K562 (cell line): Measurements from ENCODE around the gene SF3B4. TPM values are rescaled to one million over a fixed set of nuclear protein-coding genes. Genes with fewer than 3 reads are reported as not detected.

Source experiments
- CBFA2T2 ChIP-seq: fragments of 450-650 bp; conservative IDR thresholded peaks from 2 replicates; pipeline ENCODE4 v1.6.1; 2017; ENCODE audit warnings: mild to moderate bottlenecking
- CTBP1 ChIP-seq: fragments of 450-650 bp; IDR thresholded peaks from 2 replicates; pipeline ENCODE4 v1.6.1; 2016; ENCODE audit warnings: borderline replicate concordance
- DIDO1 ChIP-seq: fragments of 450-650 bp; IDR thresholded peaks from 2 replicates; pipeline ENCODE4 v1.6.1; 2016; ENCODE audit warnings: low read depth, missing biosample characterization, missing genetic modification characterization
- E2F8 ChIP-seq: fragments of 450-650 bp; IDR thresholded peaks from 2 replicates; pipeline ENCODE4 v1.7.1; 2018; ENCODE audit warnings: mild to moderate bottlenecking, low read depth; ENCODE audit not compliant: partially characterized antibody
- HBP1 ChIP-seq: fragments of 450-650 bp; formaldehyde crosslinking; IDR thresholded peaks from 2 replicates; pipeline ENCODE4 v1.4.0; 2022; ENCODE audit warnings: missing genetic modification characterization
- HINFP ChIP-seq: fragments of 450-650 bp; conservative IDR thresholded peaks from 2 replicates; pipeline ENCODE4 v1.6.1; 2016; ENCODE audit warnings: missing genetic modification characterization, low read depth, mild to moderate bottlenecking, control low read depth, missing compliant biosample characterization
- HNRNPLL ChIP-seq: fragments of 200-400 bp; formaldehyde crosslinking; IDR thresholded peaks from 2 replicates; pipeline ENCODE4 v1.6.1; 2017; ENCODE audit warnings: low read length, low read depth, mild to moderate bottlenecking; ENCODE audit not compliant: poor library complexity, severe bottlenecking
- JUN ChIP-seq, 2 experiments: sonication (generic) in 1 of 2; formaldehyde crosslinking in 1 of 2; IDR thresholded peaks; 2 replicates each; pipeline versions ENCODE4 v1.6.1 to v1.8.0; 2012 to 2022; ENCODE audit warnings: borderline replicate concordance in 2 of 2, mild to moderate bottlenecking in 2 of 2, improper control_type of control experiment in 1 of 2, low read depth in 1 of 2, low read length in 1 of 2, missing genetic modification reagents in 1 of 2
- KLF1 ChIP-seq: fragments of 450-650 bp; IDR thresholded peaks from 2 replicates; pipeline ENCODE4 v1.6.1; 2016; ENCODE audit warnings: missing genetic modification characterization, missing compliant biosample characterization
- MED1 ChIP-seq: sonication (generic); formaldehyde crosslinking; IDR thresholded peaks from 2 replicates; pipeline ENCODE4 v1.8.1; 2023; ENCODE audit warnings: missing genetic modification reagents, borderline replicate concordance
- NCOA6 ChIP-seq: fragments of 450-650 bp; IDR thresholded peaks from 2 replicates; pipeline ENCODE4 v1.6.1; 2017; ENCODE audit warnings: mild to moderate bottlenecking
- SNIP1 ChIP-seq: fragments of 450-650 bp; IDR thresholded peaks from 2 replicates; pipeline ENCODE4 v1.7.1; 2017; ENCODE audit warnings: low read depth, mild to moderate bottlenecking
- SP2 ChIP-seq: IDR thresholded peaks from 2 replicates; pipeline ENCODE4 v1.6.1; 2011; ENCODE audit warnings: mild to moderate bottlenecking, low read depth, low read length, moderate library complexity; ENCODE audit not compliant: poor library complexity, severe bottlenecking; ENCODE audit errors: extremely low read depth
- TAF1 ChIP-seq: IDR thresholded peaks from 2 replicates; pipeline ENCODE4 v1.6.1; 2011; ENCODE audit warnings: mild to moderate bottlenecking, low read length, moderate library complexity; ENCODE audit not compliant: insufficient read depth, control insufficient read depth, severe bottlenecking; ENCODE audit errors: extremely low read depth
- TCF3 ChIP-seq: sonication (generic); formaldehyde crosslinking; IDR thresholded peaks from 2 replicates; pipeline ENCODE4 v1.4.0; 2020; ENCODE audit warnings: mild to moderate bottlenecking, missing genetic modification reagents
- TEAD4 ChIP-seq, 2 experiments: sonication (generic) in 1 of 2; formaldehyde crosslinking in 1 of 2; IDR thresholded peaks; 2 replicates each; pipeline versions ENCODE4 v1.6.1 to v1.8.0; 2012 to 2022; ENCODE audit warnings: borderline replicate concordance in 1 of 2, inconsistent platforms in 1 of 2, low read length in 1 of 2, mild to moderate bottlenecking in 1 of 2, missing genetic modification reagents in 1 of 2
- TRIM24 ChIP-seq, 2 experiments: fragments of 450-650 bp; IDR thresholded peaks; 2 replicates each; pipeline ENCODE4 v1.6.1; 2016
- ZKSCAN8 ChIP-seq: fragments of 200-800 bp; sonication (Bioruptor generic); IDR thresholded peaks from 2 replicates; pipeline ENCODE4 v1.6.1; 2016; ENCODE audit warnings: missing genetic modification characterization, missing compliant biosample characterization
- ZNF174 ChIP-seq: fragments of 250-450 bp; sonication (Bioruptor Pico); IDR thresholded peaks from 2 replicates; pipeline ENCODE4 v1.4.0; 2020; ENCODE audit warnings: mild to moderate bottlenecking
- ZNF354B ChIP-seq: fragments of 250-450 bp; sonication (Bioruptor Pico); IDR thresholded peaks from 2 replicates; pipeline ENCODE4 v1.4.0; 2020
- polyA plus RNA-seq, 8 experiments: library from polyadenylated mRNA; depleted of rRNA in 4 of 8; stranded (reverse) in 5 of 8; unstranded in 3 of 8; fragments of >200 nt; fragmentation: Nextera tagmentation in 2 of 8; fragmentation: Illumina TruSeq in 1 of 8; extraction: Ambion mirVana in 2 of 8; extraction: Trizol in 1 of 8; gene quantifications; 2 replicates each; pipeline versions ENCODE4 v1.2.1 to v1.2.3, GENCODE V29; 2011 to 2014; ENCODE audit warnings: inconsistent platforms in 1 of 8, missing spikeins in 1 of 8
- total RNA-seq, 7 experiments: library from RNA; depleted of rRNA in 6 of 7; stranded (reverse); fragments of >200 nt in 6 of 7; fragmentation: Illumina TruSeq in 2 of 7; extraction: Trizol in 2 of 7; gene quantifications; 2 replicates each; pipeline versions ENCODE4 v1.2.1 to v1.2.3, GENCODE V29; 2011 to 2021; ENCODE audit warnings: low replicate concordance in 1 of 7

The SF3B4 gene
- total and polyA plus RNA-seq, 9 of the 15 experiments (the other 6 are each of a cell fraction or from before 2014, with no cell fraction given): 3.0 to 88.0 (median 26.1) TPM

GRCh38 chr1:149915429-149916192 lies 12.0 kb downstream of the SF3B4 start (continued):
- TF ChIP-seq KLF1 (tag) (no peak), NCOA6 (no peak), ZNF354B (CRISPR knock-in tag) (no peak), ZNF174 (CRISPR knock-in tag) (no peak), TEAD4 (IDR thresholded peaks at IDR 0.05; ENCODE audit: low read length) (peak; percentile 62), TEAD4 (CRISPR knock-in tag; IDR thresholded peaks at IDR 0.05; ENCODE audit: borderline replicate concordance) (no peak), TCF3 (CRISPR knock-in tag) (peak; percentile 77), HINFP (tag) (no peak), TAF1 (no peak), ZKSCAN8 (CRISPR knock-in tag) (no peak), E2F8 (no peak), HNRNPLL (no peak), SNIP1 (no peak), DIDO1 (tag) (no peak), CTBP1 (no peak; the same call in 1 of the 2 replicates), JUN (IDR thresholded peaks at IDR 0.05; ENCODE audit: borderline replicate concordance, low read depth, low read length) (no peak), JUN (CRISPR knock-in tag; IDR thresholded peaks at IDR 0.05; ENCODE audit: borderline replicate concordance) (no peak), CBFA2T2 (peak; percentile 45; the same call in 1 of the 2 replicates), SP2 (no peak), MED1 (CRISPR knock-in tag) (no peak), HBP1 (peak; percentile 26; the same call in 1 of the 2 replicates), TRIM24 (IDR thresholded peaks at IDR 0.05) (peak in 1 of 2 experiments; percentile 22; a peak in 1 of 4 replicates)
